GM21529 (cell line): ENCODE measurements around the gene PPIL6.
"Not testable (repeated sequence)": the region's sequence is repeated elsewhere in the genome, so short reads cannot be mapped to it uniquely, and the experiment has no call there.

Source experiments
- ATAC-seq: cut with Tn5 transposase; IDR thresholded peaks from one replicate; pipeline ENCODE4 v1.9.1; 2021; ENCODE audit not compliant: unreplicated experiment

PPIL6 gene

GRCh38 chr6:109467696-109468095 is 27.3 kb upstream of the PPIL6 start:
- no peak for ATAC-seq

GRCh38 chr6:109466212-109466923 is 25.9 kb upstream of the PPIL6 start:
- ATAC-seq = no peak

GRCh38 chr6:109465772-109466171 is 25.3 kb upstream of the PPIL6 start:
- ATAC-seq = no peak

- no peak for ATAC-seq
Observed at GRCh38 chr6:109461733-109462526, 21.5 kb upstream of the PPIL6 start.

GRCh38 chr6:109461205-109461604 is 20.8 kb upstream of the PPIL6 start:
- not testable (repeated sequence) for ATAC-seq

- no peak for ATAC-seq
Observed at GRCh38 chr6:109460161-109460829, 19.9 kb upstream of the PPIL6 start.

GRCh38 chr6:109458774-109459531 is 18.5 kb upstream of the PPIL6 start:
- ATAC-seq = peak; percentile 25

GRCh38 chr6:109457562-109457996 is 17.2 kb upstream of the PPIL6 start:
- no peak for ATAC-seq

- ATAC-seq = no peak
Observed at GRCh38 chr6:109456710-109457561, 16.5 kb upstream of the PPIL6 start.

GRCh38 chr6:109456111-109456583 is 15.7 kb upstream of the PPIL6 start:
- peak; percentile 9 for ATAC-seq

GRCh38 chr6:109455437-109456110 is 15.1 kb upstream of the PPIL6 start, which contains the start of gene MICAL1:
MICAL1 (minus strand) TSS chr6:109455772; CDS start chr6:109454196, 1,576 bp downstream.
- peak; percentile 52 for ATAC-seq

GRCh38 chr6:109454496-109455436 is 14.3 kb upstream of the PPIL6 start:
- ATAC-seq = peak; percentile 36

- ATAC-seq = no peak
Observed at GRCh38 chr6:109453594-109454495, 13.4 kb upstream of the PPIL6 start.

GRCh38 chr6:109453156-109453555 is 12.7 kb upstream of the PPIL6 start:
- no peak for ATAC-seq

- ATAC-seq = no peak
Observed at GRCh38 chr6:109452181-109452580, 11.8 kb upstream of the PPIL6 start.

- no peak for ATAC-seq
Observed at GRCh38 chr6:109451376-109451775, 10.9 kb upstream of the PPIL6 start.

- ATAC-seq = no peak
Observed at GRCh38 chr6:109450801-109451200, 10.4 kb upstream of the PPIL6 start.
